Thyroid gland (tissue), 4 donors: ENCODE measurements around the gene ODAD2. TPM values are rescaled to one million over a fixed set of nuclear protein-coding genes. Genes with fewer than 3 reads are reported as not detected.
"Not testable (repeated sequence)": the region's sequence is repeated elsewhere in the genome, so short reads cannot be mapped to it uniquely, and the experiment has no call there.

Source experiments
- DNase-seq, 2 donors: peaks; one replicate each; pipeline ENCODE4 v3.0.0-alpha.2; 2019
- H3K27ac ChIP-seq, 3 donors: fragments of 200-600 bp; sonication (generic); 1 replicate in 2 of 3; 2 replicates in 1 of 3; pipeline ENCODE4 v1.5.1; 2016 to 2019; ENCODE audit warnings: mild to moderate bottlenecking in 1 of 3, moderate library complexity in 1 of 3
- H3K27me3 ChIP-seq: fragments of 200-600 bp; sonication (generic); one replicate; pipeline ENCODE4 v1.5.1; 2019
- H3K36me3 ChIP-seq, 2 donors: fragments of 200-600 bp; sonication (generic); one replicate each; pipeline ENCODE4 v1.5.1; 2016 to 2019
- H3K4me1 ChIP-seq, 2 donors: fragments of 200-600 bp; sonication (generic); one replicate each; pipeline ENCODE4 v1.5.1; 2017 to 2019
- H3K4me3 ChIP-seq, 3 donors: fragments of 200-600 bp; sonication (generic); replicated peaks in 1 of 3; 1 replicate in 2 of 3; 2 replicates in 1 of 3; pipeline ENCODE4 v1.5.1; 2016; ENCODE audit warnings: mild to moderate bottlenecking in 1 of 3
- H3K9me3 ChIP-seq: fragments of 200-600 bp; sonication (generic); one replicate; pipeline ENCODE4 v1.5.1; 2017
- CTCF ChIP-seq, 6 experiments: fragments of 200-600 bp in 3 of 6; fragments of 450-650 bp in 3 of 6; sonication (generic) in 3 of 6; IDR thresholded peaks; one replicate each; pipeline ENCODE4 v1.5.1; 2016 to 2019; ENCODE audit warnings: antibody characterized with exemption in 6 of 6, mild to moderate bottlenecking in 2 of 6, inconsistent platforms in 1 of 6, moderate library complexity in 1 of 6
- POLR2A ChIP-seq, 2 donors: fragments of 450-650 bp; IDR thresholded peaks; one replicate each; pipeline ENCODE4 v1.6.1; 2017; ENCODE audit warnings: antibody characterized with exemption in 2 of 2, mild to moderate bottlenecking in 2 of 2, moderate library complexity in 1 of 2
- WGBS, 2 donors: methylation state at CpG; one replicate each; pipeline ENCODE4 v1.1.5; 2017; 5-methylcytosine and 5-hydroxymethylcytosine counted together
- intact Hi-C: fragments of 100-400 bp; cut with DNase I; formaldehyde crosslinking; loops from one replicate; pipeline ENCODE4 v1.15.1; 2023
- total RNA-seq, 4 donors: library from RNA; depleted of rRNA; stranded (reverse); fragments of >200 nt; gene quantifications; one replicate each; pipeline ENCODE4 v1.2.3, GENCODE V29; 2016

The ODAD2 gene
- total RNA-seq, 4 donors from 2014 or later: 0.11 to 0.50 TPM; not detected in 2

- no peak for TF ChIP-seq POLR2A (IDR thresholded peaks at IDR 0.05)
- TF ChIP-seq CTCF (IDR thresholded peaks at IDR 0.05): no peak
- Histone ChIP-seq H3K4me3 (peak overlapping the region; percentile 14 to 50 (median 31)), H3K4me1 (peaks cover 0 to 5% of the 10 kb centered on the region in 2 donors), H3K27ac (no peak overlapping the region), H3K36me3 (no peaks in the 10 kb centered on the region), H3K9me3 (no peaks in the 10 kb centered on the region), H3K27me3 (no peaks in the 10 kb centered on the region)
- WGBS, 2 donors: 18% methylated on average over 5 of the region's 5 CpGs
- intact Hi-C loops: no loop called here
- DNase-seq: no peak
Measured at GRCh38 chr10:27997865-27998177, 1.1 kb downstream of the ODAD2 start.

DNA sequence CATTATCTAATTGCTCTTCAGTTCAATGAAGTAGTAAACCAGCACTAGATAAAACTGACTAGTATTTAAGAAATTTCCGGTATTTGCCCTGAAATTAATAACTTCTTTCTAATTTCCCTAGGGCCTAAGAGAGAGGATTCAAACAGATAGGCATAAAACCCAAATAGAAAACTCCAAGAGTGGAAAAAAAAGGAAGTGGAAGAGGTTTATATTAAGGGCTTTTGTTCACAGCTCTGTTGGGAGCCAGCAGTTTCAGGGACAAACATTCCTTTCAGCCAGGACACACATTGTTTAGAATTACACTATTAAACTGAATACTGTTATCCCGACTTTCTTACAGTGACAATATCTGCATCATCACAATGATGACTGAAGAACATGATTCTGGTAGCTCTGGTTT, 3.6 kb downstream of the ODAD2 start:
- no peak for TF ChIP-seq CTCF (IDR thresholded peaks at IDR 0.05)
- TF ChIP-seq POLR2A (IDR thresholded peaks at IDR 0.05): no peak
- 70 to 73% methylated on average over 2 of the region's 2 CpGs for WGBS, 2 donors
- no peaks in the 10 kb centered on the region for H3K36me3 ChIP-seq

DNA sequence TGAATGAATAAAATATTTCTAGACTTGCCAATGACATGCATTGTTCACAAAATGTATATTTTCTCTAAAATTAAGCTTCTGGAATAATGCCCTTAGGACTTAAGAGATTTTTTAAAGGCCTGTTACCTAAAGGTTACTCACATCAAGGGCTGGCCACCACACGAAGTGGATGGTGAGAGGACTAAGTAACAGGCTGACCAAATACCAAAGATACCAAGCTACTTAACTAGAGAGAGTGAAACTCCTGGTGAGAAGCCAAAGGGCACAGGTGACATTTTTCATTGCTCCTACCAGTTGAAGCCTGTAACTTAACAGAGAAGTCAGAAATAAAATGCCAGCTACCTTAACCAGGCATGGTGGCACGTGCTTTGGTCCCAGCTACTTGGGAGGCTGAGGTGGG, 9.5 kb downstream of the ODAD2 start:
- H3K4me3 ChIP-seq, H3K4me1 ChIP-seq, intact Hi-C loops, H3K27me3 ChIP-seq, DNase-seq, H3K9me3 ChIP-seq, H3K27ac ChIP-seq, H3K36me3 ChIP-seq: not testable (repeated sequence)
- 63 to 78% methylated on average over 2 of the region's 2 CpGs for WGBS, 2 donors

More for the DNA sequence above, 3.6 kb downstream of the ODAD2 start:
- no peak overlapping the region for H3K27ac ChIP-seq
- H3K9me3 ChIP-seq: no peaks in the 10 kb centered on the region
- no peak overlapping the region for H3K4me3 ChIP-seq
- intact Hi-C loops: no loop called here
- H3K27me3 ChIP-seq: no peaks in the 10 kb centered on the region
- peaks cover 0 to 5% of the 10 kb centered on the region in 2 donors for H3K4me1 ChIP-seq
- DNase-seq: no peak

DNA sequence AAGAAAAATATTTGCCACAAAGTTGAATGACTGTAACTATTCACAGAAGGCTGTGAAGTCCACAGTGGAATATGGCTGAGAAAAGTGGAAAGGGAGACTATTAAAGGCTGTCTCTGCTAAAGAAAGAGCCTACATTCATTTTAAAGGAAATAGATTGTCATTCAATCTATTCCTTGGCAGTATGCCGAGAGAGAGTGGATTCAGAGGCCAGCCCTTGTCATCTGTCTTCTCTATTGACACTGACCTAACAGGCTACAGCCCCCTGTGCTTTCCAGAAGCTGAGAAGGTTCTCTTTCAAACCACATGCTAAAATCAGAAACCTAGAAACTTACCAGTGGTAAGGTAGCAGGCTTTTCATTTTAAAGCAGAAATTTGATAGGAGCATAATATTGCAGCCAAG, 12.1 kb downstream of the ODAD2 start:
- no peaks in the 10 kb centered on the region for H3K36me3 ChIP-seq
- 52 to 62% methylated on average over 1 of the region's 1 CpG for WGBS, 2 donors

GRCh38 chr10:27982875-27983543, 15.9 kb downstream of the ODAD2 start:
- no peak for DNase-seq
- Histone ChIP-seq H3K27me3 (no peaks in the 10 kb centered on the region), H3K9me3 (no peaks in the 10 kb centered on the region), H3K36me3 (no peaks in the 10 kb centered on the region), H3K27ac (no peak overlapping the region), H3K4me3 (no peak overlapping the region), H3K4me1 (no peaks in the 10 kb centered on the region)
- 68 to 79% methylated on average over 6 of the region's 6 CpGs for WGBS, 2 donors
- intact Hi-C loops: no loop called here
- TF ChIP-seq POLR2A (IDR thresholded peaks at IDR 0.05) (no peak), CTCF (IDR thresholded peaks at IDR 0.05) (no peak)

More for the DNA sequence above, 12.1 kb downstream of the ODAD2 start:
- intact Hi-C loops: no loop called here
- Histone ChIP-seq H3K27ac (no peak overlapping the region), H3K27me3 (no peaks in the 10 kb centered on the region), H3K4me3 (no peak overlapping the region), H3K9me3 (no peaks in the 10 kb centered on the region), H3K4me1 (no peaks in the 10 kb centered on the region)
- no peak for DNase-seq
- TF ChIP-seq CTCF (IDR thresholded peaks at IDR 0.05) (no peak), POLR2A (IDR thresholded peaks at IDR 0.05) (no peak)
